Stimulated activated CD4-positive, alpha-beta T cell treated with anti-CD3 and anti-CD28 coated beads, Interleukin-2, amount 100 ng/mL, for 24 hours (primary cell): Measurements from ENCODE around the gene AFF1.
"Not testable (repeated sequence)": the region's sequence is repeated elsewhere in the genome, so short reads cannot be mapped to it uniquely, and the experiment has no call there.

Source experiments
- DNase-seq, 2 donors: peaks; one replicate each; pipeline ENCODE4 v3.0.0-alpha.2; 2020

Gene AFF1

GRCh38 chr4:86978709-86979108 lies 43.9 kb downstream of the AFF1 start:
- DNase-seq: no peak

- DNase-seq: no peak
Observed at GRCh38 chr4:86980230-86980629, 45.4 kb downstream of the AFF1 start.

- DNase-seq: no peak
Observed at GRCh38 chr4:86981789-86982188, 47.0 kb downstream of the AFF1 start.

GRCh38 chr4:86985852-86986251 lies 51.0 kb downstream of the AFF1 start:
- not testable (repeated sequence) for DNase-seq

- DNase-seq: not testable (repeated sequence)
Observed at GRCh38 chr4:86989658-86990057, 54.8 kb downstream of the AFF1 start.

GRCh38 chr4:86990510-86990909 lies 55.7 kb downstream of the AFF1 start:
- no peak for DNase-seq

GRCh38 chr4:86991994-86992393 lies 57.2 kb downstream of the AFF1 start:
- DNase-seq: no peak

GRCh38 chr4:86993909-86994681 lies 59.3 kb downstream of the AFF1 start:
- DNase-seq: no peak

GRCh38 chr4:86994686-86995085 lies 59.9 kb downstream of the AFF1 start:
- DNase-seq: no peak

- not testable (repeated sequence) for DNase-seq
Observed at GRCh38 chr4:86996510-86996909, 61.7 kb downstream of the AFF1 start.

- DNase-seq: no peak
Observed at GRCh38 chr4:86999136-86999643, 64.4 kb downstream of the AFF1 start.

- DNase-seq: no peak
Observed at GRCh38 chr4:87002682-87003043, 67.9 kb downstream of the AFF1 start.

GRCh38 chr4:87003266-87003665 lies 68.5 kb downstream of the AFF1 start:
- DNase-seq: no peak

GRCh38 chr4:87005369-87005689 lies 70.5 kb downstream of the AFF1 start:
- no peak for DNase-seq

- peak; percentile 34 to 42 for DNase-seq
Observed at GRCh38 chr4:87005690-87006425, 71.0 kb downstream of the AFF1 start.

- no peak for DNase-seq
Observed at GRCh38 chr4:87006426-87006675, 71.5 kb downstream of the AFF1 start.

GRCh38 chr4:87006676-87007527 lies 72.1 kb downstream of the AFF1 start:
- DNase-seq: peak; percentile 85

- DNase-seq: peak; percentile 52 to 54
Observed at GRCh38 chr4:87007528-87008446, 73.0 kb downstream of the AFF1 start.

GRCh38 chr4:87009095-87009648 lies 74.4 kb downstream of the AFF1 start:
- no peak for DNase-seq

- no peak for DNase-seq
Observed at GRCh38 chr4:87010192-87010591, 75.4 kb downstream of the AFF1 start.

GRCh38 chr4:87011340-87012034 lies 76.7 kb downstream of the AFF1 start:
- DNase-seq: no peak
